ENCODE data around the gene NAPB.
"Not testable (repeated sequence)": the region's sequence is repeated elsewhere in the genome, so short reads cannot be mapped to it uniquely, and the experiment has no call there.

The NAPB gene

DNA sequence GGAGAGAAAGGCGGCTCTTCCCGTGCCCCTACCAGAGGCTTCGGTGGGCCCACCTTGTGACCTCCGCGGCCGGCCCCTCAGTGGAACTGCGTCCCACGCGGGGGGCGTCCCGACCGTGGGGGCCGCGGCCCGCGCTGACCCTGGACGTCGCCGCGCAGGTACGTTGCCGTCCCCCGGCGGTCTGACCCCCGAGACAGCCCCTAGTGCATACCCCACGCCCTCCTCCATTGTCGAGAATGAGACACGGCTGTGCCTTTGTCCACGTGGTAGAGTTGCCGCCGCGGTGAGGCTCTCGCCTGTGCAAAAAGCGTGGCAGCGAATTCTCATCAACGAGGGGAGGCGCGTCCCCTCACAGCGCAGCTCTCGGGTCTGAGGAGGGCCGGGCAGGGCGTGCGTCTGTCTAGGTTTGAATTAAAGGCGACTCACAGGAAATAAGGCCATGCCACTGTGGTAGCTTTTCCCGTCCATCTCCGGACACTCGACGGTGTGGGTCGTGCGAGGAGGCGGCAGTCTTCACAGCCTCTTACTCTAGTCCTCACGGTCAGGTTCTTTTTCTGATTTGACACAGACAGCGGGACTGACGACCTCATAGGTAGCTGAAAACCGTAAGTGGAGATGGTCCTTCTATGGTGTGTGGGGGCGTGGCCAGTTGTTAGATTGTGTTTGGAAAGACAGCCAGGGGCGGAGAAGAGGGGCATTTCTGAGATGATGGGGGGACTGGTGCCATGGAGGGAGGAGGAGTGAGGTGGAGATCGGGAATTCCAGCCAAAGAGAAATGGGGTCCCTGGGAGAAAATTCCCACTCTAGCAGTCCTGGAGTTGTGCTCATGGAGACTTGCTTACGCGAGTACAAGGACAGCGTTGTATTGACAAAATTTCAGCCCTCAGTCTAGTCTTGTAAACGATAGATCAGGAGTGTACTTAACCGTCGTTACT lies 70.1 kb downstream of the NAPB start:
- DNase-seq (ENCODE audit: extremely low spot score, insufficient read length, low read depth) (no peak), FAIRE-seq (peak; percentile 75)

GRCh38 chr20:23350196-23350903 lies 70.9 kb downstream of the NAPB start, which contains the start of gene NXT1:
Gene NXT1 (plus strand): TSS chr20:23350791. CDS start chr20:23354042, 3,251 bp downstream.
- DNase-seq (ENCODE audit: extremely low spot score, insufficient read length, low read depth) (peak; percentile 70), FAIRE-seq (peak; percentile 95)

- DNase-seq (ENCODE audit: extremely low spot score, insufficient read length, low read depth) (peak; percentile 36), FAIRE-seq (no peak)
These were observed 71.7 kb downstream of the NAPB start for GRCh38 chr20:23349338-23350195.

GRCh38 chr20:23348510-23348909 lies 72.8 kb downstream of the NAPB start:
- not testable (repeated sequence) for DNase-seq (ENCODE audit: extremely low spot score, insufficient read length, low read depth); FAIRE-seq

- FAIRE-seq: no peak
- no peak for DNase-seq (ENCODE audit: extremely low spot score, insufficient read length, low read depth)
These were observed 73.5 kb downstream of the NAPB start for GRCh38 chr20:23347791-23348190.

DNA sequence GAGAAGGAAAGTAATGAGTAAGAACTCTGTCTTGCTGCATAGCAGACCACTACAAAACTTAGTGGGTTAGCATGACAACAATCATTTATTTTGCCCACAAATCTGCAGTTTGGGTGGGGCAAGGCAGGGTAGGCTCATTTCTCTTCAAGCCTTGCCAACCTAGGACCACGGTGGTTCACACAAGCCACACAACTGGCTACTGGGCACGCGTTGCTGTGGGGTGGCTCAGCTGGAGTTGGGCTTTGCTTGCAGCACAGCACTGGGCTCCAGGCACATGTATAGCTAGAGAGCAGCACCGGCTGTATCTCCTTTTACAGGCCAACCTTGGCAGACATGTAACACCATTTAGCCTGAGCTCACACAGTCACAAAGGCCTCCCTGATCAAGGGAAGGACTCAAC lies 75.3 kb downstream of the NAPB start:
- DNase-seq (ENCODE audit: extremely low spot score, insufficient read length, low read depth) (no peak), FAIRE-seq (no peak)

DNA sequence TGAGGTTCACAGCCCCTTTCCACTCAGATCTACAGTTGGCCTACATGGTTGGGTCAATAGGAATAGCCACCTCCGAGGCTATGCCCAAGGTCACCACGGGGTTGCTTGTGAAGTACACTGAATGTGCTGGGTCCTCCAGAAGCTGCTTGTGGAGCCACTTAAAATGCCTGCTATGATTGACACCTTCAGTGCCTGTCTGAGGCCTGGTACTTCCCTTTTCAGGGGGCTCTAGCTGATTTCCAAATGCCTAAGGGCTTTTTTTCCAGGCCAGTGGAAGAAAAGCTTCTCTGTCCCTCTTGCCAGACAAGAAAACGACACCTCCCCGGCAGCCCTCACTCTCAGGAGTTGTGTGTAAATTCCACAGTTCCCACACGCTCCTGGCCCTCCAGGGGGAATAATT lies 77.0 kb downstream of the NAPB start:
- DNase-seq (ENCODE audit: extremely low spot score, insufficient read length, low read depth) (no peak), FAIRE-seq (no peak)

DNA sequence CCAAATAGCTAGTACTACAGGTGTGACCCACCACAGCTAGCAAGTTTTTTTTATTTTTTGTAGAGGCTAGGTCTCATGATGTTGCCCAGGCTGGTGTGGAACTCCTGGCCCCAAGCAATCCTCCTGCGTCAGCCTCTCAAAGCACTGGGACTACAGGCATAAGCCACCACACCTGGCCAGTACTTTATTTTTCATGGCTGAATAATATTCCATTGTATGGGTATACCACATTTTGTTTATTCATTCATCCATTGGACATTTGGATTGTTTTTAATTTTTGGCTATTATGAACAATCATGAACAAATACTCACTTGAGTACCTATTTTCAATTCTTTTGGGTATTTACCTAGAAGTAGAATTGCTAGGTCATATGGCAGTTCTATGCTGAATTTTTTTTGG lies 77.7 kb downstream of the NAPB start:
- FAIRE-seq (no peak), DNase-seq (ENCODE audit: extremely low spot score, insufficient read length, low read depth) (no peak)

GRCh38 chr20:23341073-23341472 lies 80.2 kb downstream of the NAPB start:
- no peak for FAIRE-seq
- DNase-seq (ENCODE audit: extremely low spot score, insufficient read length, low read depth): no peak

GRCh38 chr20:23340524-23340923 lies 80.8 kb downstream of the NAPB start:
- FAIRE-seq (no peak), DNase-seq (ENCODE audit: extremely low spot score, insufficient read length, low read depth) (no peak)

DNA sequence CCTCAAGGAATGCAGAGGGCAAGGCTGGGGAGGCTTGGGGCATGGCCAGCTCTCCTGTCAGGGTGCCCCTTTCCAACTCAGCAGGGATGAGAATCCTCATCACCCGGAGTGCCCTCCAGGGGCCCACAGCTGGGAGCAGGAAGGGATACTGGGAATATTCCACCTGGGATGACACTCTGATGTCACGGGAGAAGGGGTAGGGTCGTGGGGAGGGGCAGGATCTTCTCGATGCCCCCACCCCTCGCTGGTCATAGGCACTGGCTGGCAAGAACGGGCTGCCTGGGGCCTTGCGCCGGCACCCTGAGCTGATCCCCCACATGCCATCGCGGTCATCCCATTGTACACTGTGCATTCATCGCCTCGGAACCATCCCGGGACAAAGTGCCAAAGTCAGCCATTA lies 81.3 kb downstream of the NAPB start:
- no peak for FAIRE-seq

GRCh38 chr20:23337312-23337711 lies 84.0 kb downstream of the NAPB start:
- no peak for FAIRE-seq

More for the DNA sequence above, 81.3 kb downstream of the NAPB start:
- DNase-seq (ENCODE audit: extremely low spot score, insufficient read length, low read depth): no peak

GRCh38 chr20:23336476-23336875 lies 84.8 kb downstream of the NAPB start:
- no peak for FAIRE-seq

More at GRCh38 chr20:23337312-23337711, 84.0 kb downstream of the NAPB start:
- DNase-seq (ENCODE audit: extremely low spot score, insufficient read length, low read depth): no peak

GRCh38 chr20:23335521-23335920 lies 85.8 kb downstream of the NAPB start:
- DNase-seq (ENCODE audit: extremely low spot score, insufficient read length, low read depth) (no peak), FAIRE-seq (no peak)

More at GRCh38 chr20:23336476-23336875, 84.8 kb downstream of the NAPB start:
- no peak for DNase-seq (ENCODE audit: extremely low spot score, insufficient read length, low read depth)

DNA sequence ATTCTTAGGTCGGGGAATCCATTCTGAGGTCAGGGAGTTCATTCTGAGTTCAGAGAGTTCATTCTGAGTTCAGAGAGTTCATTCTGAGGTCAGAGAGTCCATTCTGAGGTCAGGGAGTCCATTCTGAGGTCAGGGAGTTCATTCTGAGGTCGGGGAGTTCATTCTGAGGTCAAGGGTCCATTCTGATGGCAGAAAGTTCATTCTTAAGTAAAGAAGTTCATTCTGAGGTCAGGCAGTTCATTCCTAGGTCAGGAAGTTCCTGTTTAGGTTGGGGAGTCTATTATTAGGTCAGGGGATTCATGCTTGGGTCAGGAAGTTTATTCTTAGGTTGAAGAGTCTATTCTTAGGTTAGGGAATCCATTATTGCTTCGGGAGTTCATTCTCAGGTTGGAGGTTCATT lies 87.2 kb downstream of the NAPB start:
- peak; percentile 5 for FAIRE-seq
- no peak for DNase-seq (ENCODE audit: extremely low spot score, insufficient read length, low read depth)

DNA sequence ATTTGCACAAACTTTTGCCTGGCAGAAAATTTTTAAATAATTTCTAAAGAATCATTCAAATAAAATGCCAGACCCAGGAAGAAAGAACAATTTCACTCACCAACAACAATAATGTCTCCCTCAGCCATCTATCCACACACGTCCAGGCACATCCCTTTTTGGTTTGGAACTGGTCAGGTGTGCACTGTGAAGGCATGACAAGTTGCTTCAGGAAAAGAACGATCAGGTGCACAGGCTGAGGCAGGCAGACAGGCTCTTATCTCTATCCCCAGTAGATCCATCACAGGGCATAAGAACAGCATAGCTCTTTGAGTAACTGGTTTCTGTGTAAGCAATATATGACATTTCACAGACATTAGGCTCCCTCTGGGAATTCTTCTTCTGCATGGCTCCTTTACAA lies 88.8 kb downstream of the NAPB start:
- DNase-seq (ENCODE audit: extremely low spot score, insufficient read length, low read depth): no peak
- FAIRE-seq: no peak

GRCh38 chr20:23331450-23332350 lies 89.6 kb downstream of the NAPB start:
- DNase-seq (ENCODE audit: extremely low spot score, insufficient read length, low read depth) (no peak), FAIRE-seq (peak; percentile 18)

DNA sequence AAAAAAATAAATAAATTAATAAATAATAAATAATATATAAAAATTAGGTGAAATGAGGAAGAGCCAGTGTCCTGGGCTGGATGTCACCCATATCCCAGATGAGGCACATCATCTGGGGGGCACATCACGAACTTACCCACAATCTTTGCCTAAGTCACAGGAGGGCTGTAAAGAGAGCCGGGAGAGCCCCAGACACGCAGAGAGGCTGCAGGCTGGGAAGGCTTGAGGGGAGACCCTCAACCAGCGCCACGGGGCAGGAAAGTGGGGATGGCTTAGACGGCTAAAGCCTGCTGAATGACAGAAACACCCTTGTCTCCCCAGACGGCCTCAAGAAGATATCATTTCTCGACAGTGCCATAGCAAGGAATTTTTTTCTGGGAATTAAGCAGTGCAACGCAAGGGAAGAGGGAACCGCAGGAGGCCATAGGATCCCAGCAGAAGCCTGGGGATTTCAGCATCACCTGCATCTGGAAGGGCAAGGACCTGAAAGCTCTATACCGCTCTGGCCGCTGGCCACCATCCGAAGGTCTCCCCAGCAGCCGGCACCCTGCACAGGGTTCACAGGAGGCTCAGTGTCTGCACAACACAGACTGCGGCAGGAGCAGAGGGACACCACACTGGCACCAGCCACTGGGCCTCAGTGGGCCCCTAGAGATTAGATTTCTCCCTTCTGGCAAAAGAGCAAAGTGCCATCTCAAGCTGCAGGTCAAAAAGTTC lies 93.5 kb downstream of the NAPB start:
- FAIRE-seq: no peak

More for the DNA sequence above, 93.5 kb downstream of the NAPB start:
- no peak for DNase-seq (ENCODE audit: extremely low spot score, insufficient read length, low read depth)

All from GM18507 (cell line).